SHP77 treated with DMSO at 0.1 percent for 48 hours (cell line): Measurements from ENCODE around the gene HK3.

Experiments used
- DNase-seq: peaks from one replicate; lab custom pipeline; 2025; lab: John Stamatoyannopoulos, UW

HK3 gene

GRCh38 chr5:176902102-176902814 is 3.1 kb upstream of the HK3 start:
- no peak for DNase-seq

- no peak for DNase-seq
These were observed 2.3 kb upstream of the HK3 start for GRCh38 chr5:176901260-176902101.

GRCh38 chr5:176900780-176901204 is 1.6 kb upstream of the HK3 start:
- DNase-seq: no peak

- no peak for DNase-seq
These were observed 1.0 kb upstream of the HK3 start for GRCh38 chr5:176899946-176900779.

GRCh38 chr5:176897263-176897662 is 1.9 kb downstream of the HK3 start:
- DNase-seq: no peak

GRCh38 chr5:176895831-176896230 is 3.3 kb downstream of the HK3 start:
- DNase-seq: no peak

- DNase-seq: no peak
These were observed 4.8 kb downstream of the HK3 start for GRCh38 chr5:176894298-176894697.

- no peak for DNase-seq
These were observed 6.5 kb downstream of the HK3 start for GRCh38 chr5:176892663-176893062.

GRCh38 chr5:176891331-176891958 is 7.7 kb downstream of the HK3 start:
- no peak for DNase-seq

GRCh38 chr5:176890455-176891330 is 8.5 kb downstream of the HK3 start:
- no peak for DNase-seq

GRCh38 chr5:176889321-176890280 is 9.5 kb downstream of the HK3 start:
- DNase-seq: no peak

- no peak for DNase-seq
These were observed 10.3 kb downstream of the HK3 start for GRCh38 chr5:176888865-176889165.

GRCh38 chr5:176888016-176888864 is 10.9 kb downstream of the HK3 start:
- DNase-seq: no peak

- DNase-seq: no peak
These were observed 11.8 kb downstream of the HK3 start for GRCh38 chr5:176887252-176887849.

- no peak for DNase-seq
These were observed 12.6 kb downstream of the HK3 start for GRCh38 chr5:176886336-176887251.

- no peak for DNase-seq
These were observed 14.6 kb downstream of the HK3 start for GRCh38 chr5:176884571-176884890.

GRCh38 chr5:176883700-176884570 is 15.2 kb downstream of the HK3 start:
- DNase-seq: no peak
